Adrenal gland (tissue), 5 donors: ENCODE measurements around the gene DOCK8.

Experiments used
- POLR2A ChIP-seq, 2 donors: fragments of 450-650 bp; IDR thresholded peaks; one replicate each; pipeline ENCODE4 v1.6.1; 2017; ENCODE audit warnings: antibody characterized with exemption in 2 of 2, mild to moderate bottlenecking in 2 of 2, moderate library complexity in 1 of 2
- TF ChIP-seq, protein P1 (sequence below), 6 experiments: fragments of 450-650 bp in 4 of 6; fragments of 200-600 bp in 2 of 6; sonication (generic) in 1 of 6; IDR thresholded peaks; 1 replicate in 5 of 6; 2 replicates in 1 of 6; pipeline versions ENCODE4 v1.5.1 to v1.8.0; 2016 to 2021; ENCODE audit warnings: antibody characterized with exemption in 6 of 6, mild to moderate bottlenecking in 2 of 6, moderate library complexity in 1 of 6
- donor health status: DM: no; HTN: no; CAD: no.

GRCh38 chr9:268616-269015 lies 54.0 kb downstream of the DOCK8 start:
- TF ChIP-seq, protein P1, sequence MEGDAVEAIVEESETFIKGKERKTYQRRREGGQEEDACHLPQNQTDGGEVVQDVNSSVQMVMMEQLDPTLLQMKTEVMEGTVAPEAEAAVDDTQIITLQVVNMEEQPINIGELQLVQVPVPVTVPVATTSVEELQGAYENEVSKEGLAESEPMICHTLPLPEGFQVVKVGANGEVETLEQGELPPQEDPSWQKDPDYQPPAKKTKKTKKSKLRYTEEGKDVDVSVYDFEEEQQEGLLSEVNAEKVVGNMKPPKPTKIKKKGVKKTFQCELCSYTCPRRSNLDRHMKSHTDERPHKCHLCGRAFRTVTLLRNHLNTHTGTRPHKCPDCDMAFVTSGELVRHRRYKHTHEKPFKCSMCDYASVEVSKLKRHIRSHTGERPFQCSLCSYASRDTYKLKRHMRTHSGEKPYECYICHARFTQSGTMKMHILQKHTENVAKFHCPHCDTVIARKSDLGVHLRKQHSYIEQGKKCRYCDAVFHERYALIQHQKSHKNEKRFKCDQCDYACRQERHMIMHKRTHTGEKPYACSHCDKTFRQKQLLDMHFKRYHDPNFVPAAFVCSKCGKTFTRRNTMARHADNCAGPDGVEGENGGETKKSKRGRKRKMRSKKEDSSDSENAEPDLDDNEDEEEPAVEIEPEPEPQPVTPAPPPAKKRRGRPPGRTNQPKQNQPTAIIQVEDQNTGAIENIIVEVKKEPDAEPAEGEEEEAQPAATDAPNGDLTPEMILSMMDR (IDR thresholded peaks at IDR 0.05) = no peak
- no peak for TF ChIP-seq POLR2A (IDR thresholded peaks at IDR 0.05)
